ENCODE results near the gene FOXP1.

- no peak for TF ChIP-seq TAF1 (IDR thresholded peaks at IDR 0.05; ENCODE audit: borderline replicate concordance, low read depth, low read length)
- no peak for TF ChIP-seq POLR2AphosphoS5 (IDR thresholded peaks at IDR 0.05; ENCODE audit: low read depth, low read length)
These were observed 185.8 kb downstream of the FOXP1 start for GRCh38 chr3:71397726-71398125.

Data from GM12892 (cell line).